K562 (cell line): ENCODE measurements around the gene SGMS1. TPM values are rescaled to one million over a fixed set of nuclear protein-coding genes. Genes with fewer than 3 reads are reported as not detected.

Experiments used
- KLF16 ChIP-seq: IDR thresholded peaks from 2 replicates; pipeline ENCODE4 v1.6.1; 2016; ENCODE audit warnings: antibody characterized with exemption
- NFIC ChIP-seq: fragments of 450-650 bp; IDR thresholded peaks from 2 replicates; pipeline ENCODE4 v1.6.1; 2017; ENCODE audit warnings: mild to moderate bottlenecking, inconsistent platforms
- TAF15 ChIP-seq: fragments of 200-400 bp; formaldehyde crosslinking; IDR thresholded peaks from 2 replicates; pipeline ENCODE4 v1.6.1; 2017; ENCODE audit warnings: mild to moderate bottlenecking, low read depth, low read length, moderate library complexity
- TFAM ChIP-seq: fragments of 250-450 bp; sonication (Bioruptor Pico); conservative IDR thresholded peaks from 2 replicates; pipeline ENCODE4 v1.5.0; 2021; ENCODE audit warnings: mild to moderate bottlenecking, moderate library complexity
- THRAP3 ChIP-seq: fragments of 450-650 bp; IDR thresholded peaks from 2 replicates; pipeline ENCODE4 v1.6.1; 2016; ENCODE audit warnings: mild to moderate bottlenecking, inconsistent platforms, borderline replicate concordance
- ZNF140 ChIP-seq: fragments of 250-450 bp; sonication (Bioruptor Pico); IDR thresholded peaks from 2 replicates; pipeline ENCODE4 v1.8.0; 2021; ENCODE audit warnings: moderate library complexity, mild to moderate bottlenecking, inconsistent platforms
- ZNF274 ChIP-seq: IDR thresholded peaks from 2 replicates; pipeline ENCODE4 v1.6.1; 2011; ENCODE audit warnings: low read depth, mild to moderate bottlenecking, low read length, moderate library complexity, borderline replicate concordance
- ZNF384 ChIP-seq: IDR thresholded peaks from 2 replicates; pipeline ENCODE4 v1.6.1; 2012; ENCODE audit warnings: low read depth, low read length, improper control_type of control experiment
- polyA plus RNA-seq, 8 experiments: library from polyadenylated mRNA; depleted of rRNA in 4 of 8; stranded (reverse) in 5 of 8; unstranded in 3 of 8; fragments of >200 nt; fragmentation: Nextera tagmentation in 2 of 8; fragmentation: Illumina TruSeq in 1 of 8; extraction: Ambion mirVana in 2 of 8; extraction: Trizol in 1 of 8; gene quantifications; 2 replicates each; pipeline versions ENCODE4 v1.2.1 to v1.2.3, GENCODE V29; 2011 to 2014; ENCODE audit warnings: inconsistent platforms in 1 of 8, missing spikeins in 1 of 8
- total RNA-seq, 7 experiments: library from RNA; depleted of rRNA in 6 of 7; stranded (reverse); fragments of >200 nt in 6 of 7; fragmentation: Illumina TruSeq in 2 of 7; extraction: Trizol in 2 of 7; gene quantifications; 2 replicates each; pipeline versions ENCODE4 v1.2.1 to v1.2.3, GENCODE V29; 2011 to 2021; ENCODE audit warnings: low replicate concordance in 1 of 7
- TF ChIP-seq, protein P1 (sequence below): fragments of 450-650 bp; IDR thresholded peaks from 2 replicates; pipeline ENCODE4 v1.6.1; 2017; ENCODE audit warnings: antibody characterized with exemption, mild to moderate bottlenecking
- TF ChIP-seq, protein P2 (sequence below), 2 experiments: IDR thresholded peaks in 1 of 2; conservative IDR thresholded peaks in 1 of 2; 2 replicates each; pipeline ENCODE4 v1.6.1; 2016; ENCODE audit warnings: low read depth in 2 of 2, mild to moderate bottlenecking in 1 of 2, missing compliant biosample characterization in 1 of 2, missing genetic modification characterization in 1 of 2, moderate library complexity in 1 of 2
- TF ChIP-seq, protein P3 (sequence below): fragments of 450-650 bp; IDR thresholded peaks from 2 replicates; pipeline ENCODE4 v1.6.1; 2018; ENCODE audit not compliant: partially characterized antibody
- TF ChIP-seq, protein P4 (sequence below): IDR thresholded peaks from 2 replicates; pipeline ENCODE4 v1.6.1; 2011; ENCODE audit warnings: borderline replicate concordance, low read depth, mild to moderate bottlenecking, moderate library complexity, low read length; ENCODE audit not compliant: insufficient read depth, poor library complexity, severe bottlenecking

Gene SGMS1
- total and polyA plus RNA-seq, 9 of the 15 experiments (the other 6 are each of a cell fraction or from before 2014, with no cell fraction given), result 22.6 to 232 (median 82.2) TPM

DNA sequence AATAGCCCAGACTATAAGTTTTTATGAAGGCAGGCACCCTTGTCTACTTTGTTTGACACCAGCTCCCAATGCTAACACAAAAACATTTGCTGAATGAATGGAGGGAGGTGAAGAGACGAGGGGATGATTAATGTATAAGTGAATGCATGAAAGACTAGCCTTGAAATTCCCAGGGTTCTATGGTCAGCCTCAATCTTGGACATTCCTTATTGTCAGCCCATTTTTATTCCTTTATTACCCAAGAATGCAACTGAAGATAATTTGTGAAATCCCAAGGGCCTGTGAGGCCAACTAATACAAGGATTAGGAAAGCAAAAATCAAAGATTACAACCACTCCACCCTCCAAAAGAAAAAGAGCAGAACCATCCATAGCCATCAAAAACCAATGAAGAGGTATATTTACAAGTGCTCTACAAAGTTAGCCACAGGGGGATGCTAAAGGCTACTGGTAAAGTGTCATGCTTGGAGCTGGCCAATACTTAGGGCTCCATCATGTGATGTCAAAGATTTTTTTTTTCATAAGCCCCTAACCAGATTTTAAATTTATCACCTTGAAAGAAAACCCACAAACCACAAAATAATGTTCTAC, 332.4 kb downstream of the SGMS1 start (continued):
- no peak for TF ChIP-seq TFAM
- TF ChIP-seq, protein P1, sequence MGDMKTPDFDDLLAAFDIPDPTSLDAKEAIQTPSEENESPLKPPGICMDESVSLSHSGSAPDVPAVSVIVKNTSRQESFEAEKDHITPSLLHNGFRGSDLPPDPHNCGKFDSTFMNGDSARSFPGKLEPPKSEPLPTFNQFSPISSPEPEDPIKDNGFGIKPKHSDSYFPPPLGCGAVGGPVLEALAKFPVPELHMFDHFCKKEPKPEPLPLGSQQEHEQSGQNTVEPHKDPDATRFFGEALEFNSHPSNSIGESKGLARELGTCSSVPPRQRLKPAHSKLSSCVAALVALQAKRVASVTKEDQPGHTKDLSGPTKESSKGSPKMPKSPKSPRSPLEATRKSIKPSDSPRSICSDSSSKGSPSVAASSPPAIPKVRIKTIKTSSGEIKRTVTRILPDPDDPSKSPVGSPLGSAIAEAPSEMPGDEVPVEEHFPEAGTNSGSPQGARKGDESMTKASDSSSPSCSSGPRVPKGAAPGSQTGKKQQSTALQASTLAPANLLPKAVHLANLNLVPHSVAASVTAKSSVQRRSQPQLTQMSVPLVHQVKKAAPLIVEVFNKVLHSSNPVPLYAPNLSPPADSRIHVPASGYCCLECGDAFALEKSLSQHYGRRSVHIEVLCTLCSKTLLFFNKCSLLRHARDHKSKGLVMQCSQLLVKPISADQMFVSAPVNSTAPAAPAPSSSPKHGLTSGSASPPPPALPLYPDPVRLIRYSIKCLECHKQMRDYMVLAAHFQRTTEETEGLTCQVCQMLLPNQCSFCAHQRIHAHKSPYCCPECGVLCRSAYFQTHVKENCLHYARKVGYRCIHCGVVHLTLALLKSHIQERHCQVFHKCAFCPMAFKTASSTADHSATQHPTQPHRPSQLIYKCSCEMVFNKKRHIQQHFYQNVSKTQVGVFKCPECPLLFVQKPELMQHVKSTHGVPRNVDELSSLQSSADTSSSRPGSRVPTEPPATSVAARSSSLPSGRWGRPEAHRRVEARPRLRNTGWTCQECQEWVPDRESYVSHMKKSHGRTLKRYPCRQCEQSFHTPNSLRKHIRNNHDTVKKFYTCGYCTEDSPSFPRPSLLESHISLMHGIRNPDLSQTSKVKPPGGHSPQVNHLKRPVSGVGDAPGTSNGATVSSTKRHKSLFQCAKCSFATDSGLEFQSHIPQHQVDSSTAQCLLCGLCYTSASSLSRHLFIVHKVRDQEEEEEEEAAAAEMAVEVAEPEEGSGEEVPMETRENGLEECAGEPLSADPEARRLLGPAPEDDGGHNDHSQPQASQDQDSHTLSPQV, result peak; percentile 61
- TF ChIP-seq ZNF384, result peak; percentile 64; the same call in 1 of the 2 replicates
- TF ChIP-seq, protein P2, sequence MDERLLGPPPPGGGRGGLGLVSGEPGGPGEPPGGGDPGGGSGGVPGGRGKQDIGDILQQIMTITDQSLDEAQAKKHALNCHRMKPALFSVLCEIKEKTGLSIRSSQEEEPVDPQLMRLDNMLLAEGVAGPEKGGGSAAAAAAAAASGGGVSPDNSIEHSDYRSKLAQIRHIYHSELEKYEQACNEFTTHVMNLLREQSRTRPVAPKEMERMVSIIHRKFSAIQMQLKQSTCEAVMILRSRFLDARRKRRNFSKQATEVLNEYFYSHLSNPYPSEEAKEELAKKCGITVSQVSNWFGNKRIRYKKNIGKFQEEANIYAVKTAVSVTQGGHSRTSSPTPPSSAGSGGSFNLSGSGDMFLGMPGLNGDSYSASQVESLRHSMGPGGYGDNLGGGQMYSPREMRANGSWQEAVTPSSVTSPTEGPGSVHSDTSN (CRISPR knock-in tag; IDR thresholded peaks at IDR 0.05; ENCODE audit: low read depth), result no peak
- TF ChIP-seq, protein P2 (tag; conservative IDR thresholded peaks at IDR 0.05; ENCODE audit: low read depth), result no peak
- TF ChIP-seq TAF15, result no peak
- no peak for TF ChIP-seq ZNF140
- TF ChIP-seq, protein P3, sequence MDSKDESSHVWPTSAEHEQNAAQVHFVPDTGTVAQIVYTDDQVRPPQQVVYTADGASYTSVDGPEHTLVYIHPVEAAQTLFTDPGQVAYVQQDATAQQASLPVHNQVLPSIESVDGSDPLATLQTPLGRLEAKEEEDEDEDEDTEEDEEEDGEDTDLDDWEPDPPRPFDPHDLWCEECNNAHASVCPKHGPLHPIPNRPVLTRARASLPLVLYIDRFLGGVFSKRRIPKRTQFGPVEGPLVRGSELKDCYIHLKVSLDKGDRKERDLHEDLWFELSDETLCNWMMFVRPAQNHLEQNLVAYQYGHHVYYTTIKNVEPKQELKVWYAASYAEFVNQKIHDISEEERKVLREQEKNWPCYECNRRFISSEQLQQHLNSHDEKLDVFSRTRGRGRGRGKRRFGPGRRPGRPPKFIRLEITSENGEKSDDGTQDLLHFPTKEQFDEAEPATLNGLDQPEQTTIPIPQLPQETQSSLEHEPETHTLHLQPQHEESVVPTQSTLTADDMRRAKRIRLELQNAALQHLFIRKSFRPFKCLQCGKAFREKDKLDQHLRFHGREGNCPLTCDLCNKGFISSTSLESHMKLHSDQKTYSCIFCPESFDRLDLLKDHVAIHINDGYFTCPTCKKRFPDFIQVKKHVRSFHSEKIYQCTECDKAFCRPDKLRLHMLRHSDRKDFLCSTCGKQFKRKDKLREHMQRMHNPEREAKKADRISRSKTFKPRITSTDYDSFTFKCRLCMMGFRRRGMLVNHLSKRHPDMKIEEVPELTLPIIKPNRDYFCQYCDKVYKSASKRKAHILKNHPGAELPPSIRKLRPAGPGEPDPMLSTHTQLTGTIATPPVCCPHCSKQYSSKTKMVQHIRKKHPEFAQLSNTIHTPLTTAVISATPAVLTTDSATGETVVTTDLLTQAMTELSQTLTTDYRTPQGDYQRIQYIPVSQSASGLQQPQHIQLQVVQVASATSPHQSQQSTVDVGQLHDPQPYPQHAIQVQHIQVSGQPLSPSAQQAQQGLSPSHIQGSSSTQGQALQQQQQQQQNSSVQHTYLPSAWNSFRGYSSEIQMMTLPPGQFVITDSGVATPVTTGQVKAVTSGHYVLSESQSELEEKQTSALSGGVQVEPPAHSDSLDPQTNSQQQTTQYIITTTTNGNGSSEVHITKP, result no peak
- 0 out of 2 replicates have a peak, but pooled peaks have one; percentile 16 for TF ChIP-seq ZNF274
- TF ChIP-seq, protein P4, sequence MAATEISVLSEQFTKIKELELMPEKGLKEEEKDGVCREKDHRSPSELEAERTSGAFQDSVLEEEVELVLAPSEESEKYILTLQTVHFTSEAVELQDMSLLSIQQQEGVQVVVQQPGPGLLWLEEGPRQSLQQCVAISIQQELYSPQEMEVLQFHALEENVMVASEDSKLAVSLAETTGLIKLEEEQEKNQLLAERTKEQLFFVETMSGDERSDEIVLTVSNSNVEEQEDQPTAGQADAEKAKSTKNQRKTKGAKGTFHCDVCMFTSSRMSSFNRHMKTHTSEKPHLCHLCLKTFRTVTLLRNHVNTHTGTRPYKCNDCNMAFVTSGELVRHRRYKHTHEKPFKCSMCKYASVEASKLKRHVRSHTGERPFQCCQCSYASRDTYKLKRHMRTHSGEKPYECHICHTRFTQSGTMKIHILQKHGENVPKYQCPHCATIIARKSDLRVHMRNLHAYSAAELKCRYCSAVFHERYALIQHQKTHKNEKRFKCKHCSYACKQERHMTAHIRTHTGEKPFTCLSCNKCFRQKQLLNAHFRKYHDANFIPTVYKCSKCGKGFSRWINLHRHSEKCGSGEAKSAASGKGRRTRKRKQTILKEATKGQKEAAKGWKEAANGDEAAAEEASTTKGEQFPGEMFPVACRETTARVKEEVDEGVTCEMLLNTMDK, result no peak
- peak; percentile 76 for TF ChIP-seq KLF16
- TF ChIP-seq NFIC, result no peak; the same call in 1 of the 2 replicates
- TF ChIP-seq THRAP3, result no peak
